ENCODE measurements around the gene RTP5.

Gene RTP5

GRCh38 chr2:241834527-241835210 lies 34.9 kb upstream of the RTP5 start:
- Histone ChIP-seq H3K4me3 (ENCODE audit: low read depth, low read length) (no peak overlapping the region), H3K36me3 (ENCODE audit: control insufficient read depth, insufficient read depth, low read length) (no peaks in the 10 kb centered on the region), H3K9ac (ENCODE audit: low read length) (no peak overlapping the region), H3K27ac (ENCODE audit: low read depth, low read length) (no peak overlapping the region), H3K4me1 (ENCODE audit: control insufficient read depth, insufficient read depth, low read length) (no peaks in the 10 kb centered on the region), H3K9me3 (ENCODE audit: control insufficient read depth, insufficient read depth, low read depth, low read length) (peaks cover 6% of the 10 kb centered on the region; the same call in 1 of the 2 replicates), H3K27me3 (ENCODE audit: control insufficient read depth, insufficient read depth, low read length) (no peaks in the 10 kb centered on the region)

DNA sequence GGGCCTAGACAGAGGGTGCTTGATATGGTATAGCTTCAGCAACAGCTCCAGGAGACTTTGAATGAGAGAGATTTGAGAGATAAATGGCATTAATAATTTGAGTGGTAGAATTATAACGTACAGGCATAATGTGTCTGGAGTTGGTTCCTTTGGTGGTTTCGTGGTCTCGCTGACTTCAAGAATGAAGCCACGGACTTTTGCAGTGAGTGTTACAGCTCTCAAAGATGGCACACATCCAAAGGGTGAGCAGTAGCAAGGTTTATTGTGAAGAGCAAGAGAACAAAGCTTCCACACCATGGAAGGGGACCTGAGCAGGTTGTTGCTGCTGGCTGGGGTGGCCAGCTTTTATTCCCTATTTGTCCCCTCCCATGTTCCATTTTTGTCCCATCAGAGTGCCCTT lies 33.9 kb upstream of the RTP5 start:
- Histone ChIP-seq H3K27ac (ENCODE audit: low read depth, low read length) (no peak overlapping the region), H3K27me3 (ENCODE audit: control insufficient read depth, insufficient read depth, low read length) (no peaks in the 10 kb centered on the region), H3K4me1 (ENCODE audit: control insufficient read depth, insufficient read depth, low read length) (no peaks in the 10 kb centered on the region), H3K36me3 (ENCODE audit: control insufficient read depth, insufficient read depth, low read length) (no peaks in the 10 kb centered on the region), H3K4me3 (ENCODE audit: low read depth, low read length) (no peak overlapping the region), H3K9me3 (ENCODE audit: control insufficient read depth, insufficient read depth, low read depth, low read length) (peaks cover 6% of the 10 kb centered on the region; the same call in 1 of the 2 replicates), H3K9ac (ENCODE audit: low read length) (no peak overlapping the region)

DNA sequence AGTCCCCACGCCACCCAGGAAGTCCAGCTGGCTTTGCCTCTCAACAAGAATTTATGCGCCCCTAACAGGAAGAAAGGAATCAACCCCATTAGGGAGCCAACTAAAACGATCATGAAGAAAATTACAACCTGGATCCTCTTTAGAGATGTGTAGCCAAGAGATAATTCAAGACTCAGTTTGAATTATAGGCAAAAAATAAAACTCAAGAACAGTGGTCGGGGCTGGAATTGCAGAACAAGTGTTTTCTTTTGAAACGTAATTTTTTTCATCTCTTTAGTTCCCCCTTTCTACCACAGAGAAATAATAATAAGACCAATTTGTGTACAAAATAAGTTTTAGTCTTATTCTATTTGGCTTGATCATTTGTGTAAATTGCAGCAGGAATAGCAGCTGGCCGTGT lies 33.2 kb upstream of the RTP5 start:
- no peaks in the 10 kb centered on the region for H3K36me3 ChIP-seq (ENCODE audit: control insufficient read depth, insufficient read depth, low read length)
- H3K27me3 ChIP-seq (ENCODE audit: control insufficient read depth, insufficient read depth, low read length): no peaks in the 10 kb centered on the region
- H3K9me3 ChIP-seq (ENCODE audit: control insufficient read depth, insufficient read depth, low read depth, low read length): peaks cover 6% of the 10 kb centered on the region; the same call in 1 of the 2 replicates

GRCh38 chr2:241837197-241837965 lies 32.1 kb upstream of the RTP5 start:
- peaks cover 6% of the 10 kb centered on the region; the same call in 1 of the 2 replicates for H3K9me3 ChIP-seq (ENCODE audit: control insufficient read depth, insufficient read depth, low read depth, low read length)
- H3K36me3 ChIP-seq (ENCODE audit: control insufficient read depth, insufficient read depth, low read length): no peaks in the 10 kb centered on the region
- H3K27ac ChIP-seq (ENCODE audit: low read depth, low read length): no peak overlapping the region
- no peak overlapping the region for H3K9ac ChIP-seq (ENCODE audit: low read length)
- no peak overlapping the region for H3K4me3 ChIP-seq (ENCODE audit: low read depth, low read length)
- no peaks in the 10 kb centered on the region for H3K4me1 ChIP-seq (ENCODE audit: control insufficient read depth, insufficient read depth, low read length)
- no peaks in the 10 kb centered on the region; the same call in 1 of the 2 replicates for H3K27me3 ChIP-seq (ENCODE audit: control insufficient read depth, insufficient read depth, low read length)

More for the DNA sequence above, 33.2 kb upstream of the RTP5 start:
- no peak overlapping the region for H3K27ac ChIP-seq (ENCODE audit: low read depth, low read length)
- H3K9ac ChIP-seq (ENCODE audit: low read length): no peak overlapping the region
- H3K4me3 ChIP-seq (ENCODE audit: low read depth, low read length): no peak overlapping the region
- H3K4me1 ChIP-seq (ENCODE audit: control insufficient read depth, insufficient read depth, low read length): no peaks in the 10 kb centered on the region

- peaks cover 3% of the 10 kb centered on the region; the same call in 1 of the 2 replicates for H3K9me3 ChIP-seq (ENCODE audit: control insufficient read depth, insufficient read depth, low read depth, low read length)
- no peak overlapping the region for H3K9ac ChIP-seq (ENCODE audit: low read length)
- H3K4me3 ChIP-seq (ENCODE audit: low read depth, low read length): no peak overlapping the region
- H3K36me3 ChIP-seq (ENCODE audit: control insufficient read depth, insufficient read depth, low read length): no peaks in the 10 kb centered on the region
- peaks cover 29% of the 10 kb centered on the region for H3K27me3 ChIP-seq (ENCODE audit: control insufficient read depth, insufficient read depth, low read length)
- H3K4me1 ChIP-seq (ENCODE audit: control insufficient read depth, insufficient read depth, low read length): 0 out of 2 replicates have a peak, but pooled peaks cover 5% of the 10 kb centered on the region
- H3K27ac ChIP-seq (ENCODE audit: low read depth, low read length): no peak overlapping the region
Measured at GRCh38 chr2:241841181-241842066, 28.1 kb upstream of the RTP5 start.

DNA sequence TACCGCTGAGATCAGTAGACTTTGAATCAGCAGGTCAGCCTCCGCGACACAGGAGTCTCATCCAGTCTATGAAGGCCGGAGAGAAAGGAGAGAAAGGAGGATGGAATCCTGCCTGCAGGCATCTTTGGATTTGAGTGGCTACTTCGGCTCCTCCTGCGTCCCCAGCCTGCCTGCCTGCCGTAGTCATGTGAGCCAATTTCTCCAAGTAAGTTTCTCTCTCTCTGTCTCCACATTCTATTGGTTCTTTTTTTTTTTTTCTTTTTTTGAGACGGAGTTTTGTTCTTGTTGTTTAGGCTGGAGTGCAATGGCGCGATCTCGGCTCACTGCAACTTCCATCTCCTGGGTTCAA lies 27.5 kb upstream of the RTP5 start:
- Histone ChIP-seq H3K4me1 (ENCODE audit: control insufficient read depth, insufficient read depth, low read length) (0 out of 2 replicates have a peak, but pooled peaks cover 5% of the 10 kb centered on the region), H3K27ac (ENCODE audit: low read depth, low read length) (no peak overlapping the region), H3K4me3 (ENCODE audit: low read depth, low read length) (no peak overlapping the region), H3K36me3 (ENCODE audit: control insufficient read depth, insufficient read depth, low read length) (no peaks in the 10 kb centered on the region), H3K27me3 (ENCODE audit: control insufficient read depth, insufficient read depth, low read length) (peaks cover 29% of the 10 kb centered on the region), H3K9ac (ENCODE audit: low read length) (no peak overlapping the region), H3K9me3 (ENCODE audit: control insufficient read depth, insufficient read depth, low read depth, low read length) (peaks cover 2% of the 10 kb centered on the region; the same call in 1 of the 2 replicates)

GRCh38 chr2:241842620-241843211 lies 26.8 kb upstream of the RTP5 start:
- Histone ChIP-seq H3K4me1 (ENCODE audit: control insufficient read depth, insufficient read depth, low read length) (0 out of 2 replicates have a peak, but pooled peaks cover 5% of the 10 kb centered on the region), H3K27ac (ENCODE audit: low read depth, low read length) (no peak overlapping the region), H3K4me3 (ENCODE audit: low read depth, low read length) (no peak overlapping the region), H3K27me3 (ENCODE audit: control insufficient read depth, insufficient read depth, low read length) (peaks cover 29% of the 10 kb centered on the region), H3K9me3 (ENCODE audit: control insufficient read depth, insufficient read depth, low read depth, low read length) (no peaks in the 10 kb centered on the region), H3K9ac (ENCODE audit: low read length) (no peak overlapping the region), H3K36me3 (ENCODE audit: control insufficient read depth, insufficient read depth, low read length) (no peaks in the 10 kb centered on the region)

- H3K36me3 ChIP-seq (ENCODE audit: control insufficient read depth, insufficient read depth, low read length): no peaks in the 10 kb centered on the region
- H3K27ac ChIP-seq (ENCODE audit: low read depth, low read length): no peak overlapping the region
- peaks cover 29% of the 10 kb centered on the region for H3K27me3 ChIP-seq (ENCODE audit: control insufficient read depth, insufficient read depth, low read length)
- H3K9ac ChIP-seq (ENCODE audit: low read length): no peak overlapping the region
- H3K9me3 ChIP-seq (ENCODE audit: control insufficient read depth, insufficient read depth, low read depth, low read length): no peaks in the 10 kb centered on the region
- peak overlapping the region; percentile 59; the same call in 1 of the 2 replicates for H3K4me3 ChIP-seq (ENCODE audit: low read depth, low read length)
- H3K4me1 ChIP-seq (ENCODE audit: control insufficient read depth, insufficient read depth, low read length): 0 out of 2 replicates have a peak, but pooled peaks cover 5% of the 10 kb centered on the region
Measured at GRCh38 chr2:241843321-241844065, 26.0 kb upstream of the RTP5 start.

- Histone ChIP-seq H3K27ac (ENCODE audit: low read depth, low read length) (no peak overlapping the region), H3K36me3 (ENCODE audit: control insufficient read depth, insufficient read depth, low read length) (no peaks in the 10 kb centered on the region), H3K4me3 (ENCODE audit: low read depth, low read length) (peak overlapping the region; percentile 59), H3K9me3 (ENCODE audit: control insufficient read depth, insufficient read depth, low read depth, low read length) (no peaks in the 10 kb centered on the region), H3K27me3 (ENCODE audit: control insufficient read depth, insufficient read depth, low read length) (peaks cover 29% of the 10 kb centered on the region), H3K9ac (ENCODE audit: low read length) (peak overlapping the region; percentile 39), H3K4me1 (ENCODE audit: control insufficient read depth, insufficient read depth, low read length) (0 out of 2 replicates have a peak, but pooled peaks cover 5% of the 10 kb centered on the region)
Measured at GRCh38 chr2:241844066-241844728, 25.3 kb upstream of the RTP5 start.
